Activated CD4-positive, alpha-beta T cell treated with anti-CD3 and anti-CD28 coated beads for 1 hour (primary cell): ENCODE data around the gene DMAP1.

Experiments
- DNase-seq: peaks from one replicate; pipeline ENCODE4 v3.0.0-alpha.2; 2020

The DMAP1 gene

DNA sequence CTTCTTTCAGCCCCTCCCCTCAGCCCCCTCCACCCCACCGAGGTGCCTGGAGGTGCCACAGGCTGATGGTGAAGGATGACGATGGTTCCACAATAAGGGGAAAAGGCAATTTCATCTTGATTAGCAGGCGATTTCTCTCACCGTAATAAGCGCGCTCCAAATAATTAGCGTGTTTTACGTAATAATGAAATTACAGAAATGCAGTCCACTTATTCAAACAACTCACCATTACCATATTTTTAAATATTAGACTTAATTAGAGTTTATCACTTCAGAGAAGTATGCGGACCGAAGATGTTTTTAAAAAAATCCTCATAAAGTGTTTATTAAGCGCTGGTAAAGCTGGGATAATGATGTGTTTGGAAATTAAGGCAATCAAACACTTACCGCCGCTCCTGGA lies 14.9 kb downstream of the DMAP1 start:
- no peak for DNase-seq

DNA sequence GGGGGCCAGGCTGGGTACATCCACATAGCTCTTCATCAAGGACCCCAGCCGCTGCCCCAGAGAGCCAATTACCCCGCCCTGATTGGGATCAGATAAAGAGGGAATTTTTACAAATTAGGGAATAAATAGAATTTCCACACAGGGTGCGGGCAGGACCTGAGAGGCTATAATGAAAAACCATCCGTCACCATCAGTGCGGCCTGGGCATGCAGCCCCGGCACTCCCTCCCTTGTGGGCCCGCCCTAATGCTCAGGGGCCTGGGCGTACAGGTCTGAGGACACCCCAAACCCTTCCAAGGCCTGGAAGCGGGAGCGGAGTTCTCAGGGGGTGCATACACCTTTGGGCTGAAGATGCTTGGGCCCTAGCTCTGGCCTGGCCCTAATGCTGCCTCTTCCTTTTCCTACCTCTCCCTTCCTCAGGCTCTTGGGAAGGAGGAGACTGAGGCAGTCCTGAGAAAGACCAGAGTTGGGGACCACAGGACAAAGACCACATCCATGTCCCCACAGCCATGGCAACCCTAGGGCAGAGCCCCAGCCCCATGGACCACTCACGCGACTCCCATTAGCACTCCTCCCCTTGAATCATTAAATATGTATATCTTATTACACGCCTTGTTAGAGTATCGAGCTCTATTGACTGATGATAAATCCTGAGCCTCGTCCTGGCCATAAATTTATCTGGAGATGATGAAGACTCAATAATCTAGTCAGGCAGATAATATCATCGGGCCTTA lies 16.3 kb downstream of the DMAP1 start:
- DNase-seq, result no peak

- DNase-seq, result no peak
These were observed 17.5 kb downstream of the DMAP1 start for GRCh38 chr1:44230796-44231195.

GRCh38 chr1:44233593-44233992 lies 20.3 kb downstream of the DMAP1 start:
- no peak for DNase-seq

DNA sequence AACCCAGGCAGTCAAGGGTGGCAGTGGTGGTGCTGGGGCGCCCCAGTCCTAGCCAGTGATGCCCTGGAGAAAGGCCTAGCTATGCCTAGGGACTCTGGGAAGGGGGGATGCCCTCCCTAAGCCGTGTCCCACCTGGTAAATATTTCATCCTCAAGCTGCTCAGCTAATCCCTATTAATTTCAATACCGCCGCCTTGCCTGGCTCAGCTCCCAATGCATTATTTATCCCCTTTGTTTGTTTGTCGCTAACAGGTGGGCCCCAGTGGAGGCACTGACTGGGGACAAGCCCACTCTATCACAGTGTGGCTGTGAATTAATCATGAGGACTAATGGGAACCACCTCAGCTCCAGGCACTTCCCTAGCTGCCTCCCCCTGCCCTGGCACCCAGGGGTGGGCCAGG lies 22.5 kb downstream of the DMAP1 start:
- DNase-seq, result no peak

GRCh38 chr1:44236490-44237272 lies 23.4 kb downstream of the DMAP1 start:
- DNase-seq, result no peak

GRCh38 chr1:44237721-44238457 lies 24.6 kb downstream of the DMAP1 start:
- DNase-seq, result no peak

- DNase-seq, result no peak
These were observed 25.4 kb downstream of the DMAP1 start for GRCh38 chr1:44238660-44239059.

DNA sequence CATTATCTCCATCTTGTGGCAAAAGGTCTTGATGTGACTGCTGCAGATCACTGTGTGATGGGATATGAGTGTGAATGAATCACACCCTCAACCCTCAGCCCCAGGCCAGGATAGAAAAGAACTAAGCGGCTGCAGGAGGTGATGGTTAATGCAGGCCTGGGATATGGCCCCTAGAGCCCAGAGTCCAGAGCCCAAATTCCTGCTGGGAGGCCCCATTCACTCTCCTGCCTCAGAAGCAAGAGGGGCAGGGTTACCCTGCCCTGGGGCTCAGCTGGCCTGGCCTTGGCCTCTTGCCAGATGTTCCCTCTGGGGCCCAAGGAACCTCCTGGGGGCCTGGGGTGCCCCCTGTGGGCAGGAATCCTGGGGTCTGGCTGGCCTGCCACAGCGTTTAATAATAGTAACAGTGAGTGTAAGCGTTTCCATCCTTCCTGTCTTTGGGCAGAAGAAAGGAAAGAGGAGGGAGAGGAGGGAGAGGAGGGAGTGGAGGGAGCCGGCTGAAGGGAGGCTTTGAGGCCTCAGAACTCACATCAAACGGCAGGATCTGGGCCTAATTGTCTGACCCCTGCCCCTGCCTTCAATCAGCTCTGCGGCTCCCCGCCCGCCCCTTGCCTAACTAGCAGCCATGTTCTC lies 26.2 kb downstream of the DMAP1 start:
- no peak for DNase-seq

DNA sequence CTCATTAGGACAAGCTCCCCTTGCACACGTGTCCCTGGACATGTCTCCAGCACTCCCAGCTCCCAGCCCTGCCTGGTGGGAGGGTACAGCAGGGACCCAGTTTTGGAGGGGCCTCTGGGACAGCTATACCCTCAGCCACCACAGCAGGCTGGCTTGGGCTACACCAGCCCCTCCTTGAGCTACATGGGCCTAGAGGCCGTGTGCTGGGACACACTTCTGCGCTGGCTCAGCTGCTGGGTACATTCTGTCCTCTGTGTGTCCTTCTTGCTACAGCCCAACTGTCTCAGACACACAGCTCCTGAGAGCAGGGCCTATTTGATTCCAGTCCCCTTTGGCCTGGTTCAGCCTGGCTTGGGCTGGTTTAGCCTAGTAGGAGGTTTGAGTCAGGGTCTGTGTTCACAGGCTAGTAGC lies 26.7 kb downstream of the DMAP1 start:
- no peak for DNase-seq

- DNase-seq, result no peak
These were observed 27.8 kb downstream of the DMAP1 start for GRCh38 chr1:44240802-44241671.

- no peak for DNase-seq
These were observed 29.5 kb downstream of the DMAP1 start for GRCh38 chr1:44242746-44243145.

GRCh38 chr1:44243782-44244495 lies 30.7 kb downstream of the DMAP1 start:
- DNase-seq, result no peak

- DNase-seq, result no peak
These were observed 31.7 kb downstream of the DMAP1 start for GRCh38 chr1:44244986-44245385.

DNA sequence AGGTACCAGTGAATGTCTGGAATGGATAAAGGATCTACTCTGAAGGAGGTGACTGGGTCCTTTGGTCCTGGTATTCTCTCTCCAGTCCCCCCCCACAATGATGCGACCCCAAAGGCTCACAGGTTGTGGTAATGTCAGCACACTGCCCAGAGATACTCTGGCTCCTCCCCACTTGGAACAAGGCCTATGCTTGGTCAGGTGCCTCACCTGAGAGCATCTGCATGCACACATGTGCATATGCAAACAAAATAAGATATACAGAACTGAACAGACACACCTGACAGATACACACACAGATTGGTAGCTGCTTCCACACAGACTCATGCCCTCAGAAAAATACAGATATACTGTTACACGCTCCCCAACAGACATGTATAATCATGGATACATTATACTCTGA lies 33.5 kb downstream of the DMAP1 start:
- no peak for DNase-seq

- DNase-seq, result no peak
These were observed 36.3 kb downstream of the DMAP1 start for GRCh38 chr1:44249543-44249942.

DNA sequence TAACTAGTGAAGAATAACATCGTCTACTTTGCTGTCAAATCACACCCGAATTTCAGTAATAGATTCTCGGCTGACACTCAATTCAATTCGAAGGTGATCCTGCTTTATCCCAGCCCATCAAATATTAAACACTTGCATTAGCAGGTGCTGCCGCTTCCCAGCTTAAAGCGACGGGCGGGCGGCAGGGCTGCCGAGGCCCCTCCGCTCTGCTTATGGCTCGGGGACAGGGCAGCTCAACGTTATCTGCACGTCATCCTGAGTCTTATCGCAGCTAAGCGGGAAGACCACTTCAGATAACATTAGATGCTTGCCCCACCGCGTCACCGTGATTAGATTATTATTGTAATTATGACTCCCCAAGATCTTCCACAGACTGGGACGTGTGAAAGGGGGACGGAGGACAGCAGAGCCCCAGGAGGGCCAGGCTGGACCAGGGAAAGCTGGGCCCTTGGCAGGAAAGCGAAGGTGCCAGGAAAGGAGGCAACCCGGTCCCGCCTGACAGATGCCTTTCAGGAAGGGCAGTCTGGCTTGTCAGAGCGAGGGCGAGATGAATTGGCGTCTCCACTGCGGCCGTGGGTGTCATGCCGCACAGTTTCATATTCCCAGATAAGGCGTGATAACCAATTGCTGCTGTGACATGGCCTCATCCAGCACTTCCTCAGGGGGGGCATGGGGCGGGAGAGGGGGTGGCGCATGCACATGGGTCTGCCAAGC lies 37.0 kb downstream of the DMAP1 start:
- DNase-seq, result no peak

GRCh38 chr1:44251486-44251885 lies 38.2 kb downstream of the DMAP1 start:
- no peak for DNase-seq

DNA sequence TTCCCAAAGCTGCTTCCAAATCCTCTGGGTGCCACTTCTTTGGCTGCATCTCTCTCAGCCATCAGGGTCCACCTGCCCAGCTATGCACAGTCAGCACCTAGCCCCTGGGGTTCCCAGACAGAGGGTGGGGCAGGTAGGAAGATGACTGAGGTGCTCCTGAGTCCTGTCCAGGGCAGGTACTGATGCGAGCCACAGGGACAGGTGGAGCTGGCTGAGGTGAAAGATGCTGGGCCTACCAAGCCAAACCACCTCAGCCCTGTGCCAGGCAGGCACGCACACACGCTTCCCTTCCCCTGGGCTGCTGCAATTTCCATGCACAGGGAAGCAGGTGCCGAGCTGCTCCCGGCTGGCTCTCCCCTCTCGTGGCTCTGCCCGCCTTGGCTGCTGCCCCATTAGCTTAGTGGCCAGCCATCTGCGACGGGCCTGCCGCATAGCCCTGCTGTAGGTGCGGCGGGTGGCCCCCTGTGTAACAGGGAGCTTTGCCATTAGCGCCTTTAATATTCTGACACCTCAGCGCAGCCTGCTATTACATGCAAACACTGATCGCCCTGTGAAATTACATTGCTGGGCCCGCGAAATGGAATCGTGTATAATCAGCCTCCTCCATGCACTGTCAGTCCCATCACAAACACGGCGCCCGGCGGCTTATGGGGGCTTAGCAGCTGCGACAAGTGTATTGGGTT lies 38.9 kb downstream of the DMAP1 start:
- no peak for DNase-seq

GRCh38 chr1:44254392-44254910 lies 41.2 kb downstream of the DMAP1 start:
- DNase-seq, result no peak
